HEK293 (cell line): Measurements from ENCODE around the gene UBAC2.

Experiments
- CTCF ChIA-PET: fragments of 350-600 bp; formaldehyde crosslinking; extraction: SDS; loops from one replicate; lab custom pipeline; 2021; ENCODE audit warnings: antibody characterized with exemption; lab: Yijun Ruan, JAX
- POLR2A ChIA-PET: fragments of 300-600 bp; formaldehyde crosslinking; extraction: SDS; loops from one replicate; lab custom pipeline; 2020; ENCODE audit warnings: antibody characterized with exemption, inconsistent platforms; lab: Yijun Ruan, JAX
- H3K27ac ChIP-seq: fragments of 200-500 bp; sonication (Bioruptor generic); 2 replicates; pipeline ENCODE4 v1.5.1; 2014; ENCODE audit warnings: low read depth, low read length, control low read depth, inconsistent platforms; ENCODE audit errors: extremely low read depth
- H3K36me3 ChIP-seq, 2 experiments: fragments of 200-500 bp in 1 of 2; sonication (Bioruptor generic) in 1 of 2; 1 replicate in 1 of 2; 2 replicates in 1 of 2; pipeline ENCODE4 v1.5.1; 2014 to 2017; ENCODE audit warnings: inconsistent platforms in 2 of 2, low read length in 2 of 2; ENCODE audit not compliant: control insufficient read depth in 2 of 2, insufficient read depth in 1 of 2
- H3K4me1 ChIP-seq: fragments of 200-500 bp; sonication (Bioruptor generic); 2 replicates; pipeline ENCODE4 v1.5.1; 2014; ENCODE audit warnings: mild to moderate bottlenecking, low read length, inconsistent platforms; ENCODE audit not compliant: control insufficient read depth, insufficient read depth
- H3K4me3 ChIP-seq: 2 replicates; pipeline ENCODE4 v1.5.1; 2011; ENCODE audit warnings: low read depth, mild to moderate bottlenecking, control low read depth, low read length, moderate library complexity
- H3K9me3 ChIP-seq: fragments of 200-500 bp; sonication (Bioruptor generic); 2 replicates; pipeline ENCODE4 v1.5.1; 2014; ENCODE audit warnings: low read depth, low read length, inconsistent platforms; ENCODE audit not compliant: control insufficient read depth, insufficient read depth
- FEZF1 ChIP-seq: fragments of 450-650 bp; formaldehyde crosslinking; IDR thresholded peaks from 2 replicates; pipeline ENCODE4 v1.5.1; 2016; ENCODE audit warnings: missing biosample characterization, missing genetic modification characterization
- ZNF138 ChIP-seq: fragments of 450-650 bp; formaldehyde crosslinking; IDR thresholded peaks from 2 replicates; pipeline ENCODE4 v1.5.1; 2016; ENCODE audit warnings: missing biosample characterization, missing genetic modification characterization, borderline replicate concordance
- ZNF184 ChIP-seq: fragments of 450-650 bp; IDR thresholded peaks from 2 replicates; pipeline ENCODE4 v1.5.1; 2018; ENCODE audit warnings: missing biosample characterization, mild to moderate bottlenecking, missing genetic modification characterization
- ZNF366 ChIP-seq: fragments of 450-650 bp; formaldehyde crosslinking; conservative IDR thresholded peaks from 2 replicates; pipeline ENCODE4 v1.5.1; 2016; ENCODE audit warnings: missing biosample characterization, missing genetic modification characterization
- ZNF426 ChIP-seq: fragments of 450-650 bp; formaldehyde crosslinking; IDR thresholded peaks from 2 replicates; pipeline ENCODE4 v1.5.1; 2017; ENCODE audit warnings: missing biosample characterization, missing genetic modification characterization, mild to moderate bottlenecking, inconsistent platforms, moderate library complexity
- TF ChIP-seq, protein P1 (sequence below): fragments of 450-650 bp; formaldehyde crosslinking; IDR thresholded peaks from 2 replicates; pipeline ENCODE4; 2016; ENCODE audit warnings: missing biosample characterization, missing genetic modification characterization
- TF ChIP-seq, protein P2 (sequence below): fragments of 450-650 bp; formaldehyde crosslinking; IDR thresholded peaks from 2 replicates; pipeline ENCODE4 v1.5.1; 2017; ENCODE audit warnings: missing biosample characterization, missing genetic modification characterization
- TF ChIP-seq, protein P3 (sequence below): fragments of 450-650 bp; formaldehyde crosslinking; conservative IDR thresholded peaks from 2 replicates; pipeline ENCODE4 v1.5.1; 2016; ENCODE audit warnings: low read depth, missing biosample characterization, missing genetic modification characterization
- TF ChIP-seq, protein P4 (sequence below): fragments of 450-650 bp; formaldehyde crosslinking; IDR thresholded peaks from 2 replicates; pipeline ENCODE4 v1.5.1; 2017; ENCODE audit warnings: missing biosample characterization, missing genetic modification characterization

The UBAC2 gene

DNA sequence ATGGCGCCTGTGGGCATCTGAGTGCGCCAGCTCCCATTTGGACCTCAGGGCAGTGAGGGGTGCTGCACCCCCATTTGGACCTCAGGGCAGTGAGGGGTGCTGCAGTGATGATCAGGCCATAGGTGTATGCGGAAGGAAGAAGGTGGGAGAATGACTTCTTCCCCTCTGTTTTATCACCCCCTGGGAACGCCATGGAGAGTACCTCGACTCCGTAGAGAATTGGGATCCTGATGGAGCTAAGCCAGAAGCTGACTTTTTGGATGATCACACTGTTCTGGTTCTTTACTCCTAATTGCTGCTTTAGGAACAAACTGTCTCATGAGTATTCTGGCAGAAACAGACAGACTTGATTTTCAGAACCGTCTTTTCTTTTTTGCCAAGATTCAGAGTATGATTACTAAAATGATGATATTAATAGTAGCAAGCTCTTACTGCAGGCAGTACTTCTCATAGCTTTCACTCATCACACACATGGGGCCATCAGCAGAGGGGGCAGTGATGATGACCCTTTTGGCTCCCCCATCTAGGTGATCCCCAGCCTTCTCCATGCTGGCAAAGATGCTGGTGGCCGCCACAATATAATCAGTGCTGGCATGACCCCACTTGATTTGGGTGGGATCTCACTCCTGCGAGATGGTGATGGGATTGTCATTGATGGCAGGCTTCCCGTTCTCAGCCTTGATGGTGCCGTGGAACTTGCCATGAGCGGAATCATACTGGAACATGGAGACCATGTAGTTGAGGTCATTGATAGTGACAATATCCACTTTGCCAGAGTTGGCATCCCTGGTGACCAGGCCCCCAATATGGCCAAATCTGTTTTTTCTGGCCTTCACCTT, 10.3 kb upstream of the UBAC2 start:
- Histone ChIP-seq H3K4me3 (no peak overlapping the region), H3K27ac (no peak overlapping the region)
- CTCF ChIA-PET, result interaction anchor here (0.9 to 1.2 kb wide), 2 partner anchors 14 to 76 kb away, joined by 4 read pairs; no protein-coding TSS in a partner anchor
- TF ChIP-seq ZNF138 (tag by site-specific recombination) (no peak), ZNF426 (tag by site-specific recombination) (no peak)
- TF ChIP-seq, all 188 proteins: peak for 0
- Histone ChIP-seq H3K9me3 (no peaks in the 10 kb centered on the region), H3K4me1 (peaks cover 14% of the 10 kb centered on the region), H3K36me3 (no peaks in the 10 kb centered on the region)
- POLR2A ChIA-PET, result interaction anchor here (1.4 kb wide), 1 partner anchor 65 kb away, joined by 3 read pairs; no protein-coding TSS in a partner anchor

DNA sequence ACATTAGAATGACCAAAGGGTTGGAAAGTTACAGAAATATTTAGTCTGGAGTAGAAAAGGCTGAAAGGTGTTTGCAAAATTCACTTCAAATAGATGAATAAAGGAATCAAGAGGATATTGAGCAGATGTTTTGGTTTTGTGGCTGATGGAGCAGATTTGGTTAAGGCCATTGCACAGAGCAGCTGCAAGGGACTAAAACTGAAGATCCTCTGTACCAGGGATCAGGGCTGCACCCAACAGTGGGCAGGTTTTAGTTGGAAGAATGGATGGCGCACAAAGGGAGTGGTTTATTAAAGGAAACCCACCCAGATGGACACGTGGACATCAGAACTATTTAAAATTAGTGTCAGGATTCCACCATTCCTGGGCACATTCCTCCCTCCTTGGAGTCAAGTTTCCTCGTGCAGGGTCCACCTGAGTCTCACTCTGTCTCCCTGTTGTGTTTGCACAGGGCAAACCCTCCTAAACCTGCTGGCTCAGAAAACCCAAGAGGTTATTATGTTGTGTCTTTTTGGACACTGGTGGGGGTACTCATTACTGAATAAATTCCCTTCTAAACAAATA, 9.2 kb upstream of the UBAC2 start:
- no peak overlapping the region for H3K4me3 ChIP-seq
- TF ChIP-seq, protein P1, sequence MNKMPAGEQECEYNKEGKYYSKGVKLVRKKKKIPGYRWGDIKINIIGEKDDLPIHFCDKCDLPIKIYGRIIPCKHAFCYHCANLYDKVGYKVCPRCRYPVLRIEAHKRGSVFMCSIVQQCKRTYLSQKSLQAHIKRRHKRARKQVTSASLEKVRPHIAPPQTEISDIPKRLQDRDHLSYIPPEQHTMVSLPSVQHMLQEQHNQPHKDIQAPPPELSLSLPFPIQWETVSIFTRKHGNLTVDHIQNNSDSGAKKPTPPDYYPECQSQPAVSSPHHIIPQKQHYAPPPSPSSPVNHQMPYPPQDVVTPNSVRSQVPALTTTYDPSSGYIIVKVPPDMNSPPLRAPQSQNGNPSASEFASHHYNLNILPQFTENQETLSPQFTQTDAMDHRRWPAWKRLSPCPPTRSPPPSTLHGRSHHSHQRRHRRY (tag by site-specific recombination), result no peak
- TF ChIP-seq FEZF1, result peak; percentile 24; the same call in 1 of the 2 replicates
- TF ChIP-seq ZNF184 (tag by site-specific recombination), result no peak
- TF ChIP-seq, protein P2, sequence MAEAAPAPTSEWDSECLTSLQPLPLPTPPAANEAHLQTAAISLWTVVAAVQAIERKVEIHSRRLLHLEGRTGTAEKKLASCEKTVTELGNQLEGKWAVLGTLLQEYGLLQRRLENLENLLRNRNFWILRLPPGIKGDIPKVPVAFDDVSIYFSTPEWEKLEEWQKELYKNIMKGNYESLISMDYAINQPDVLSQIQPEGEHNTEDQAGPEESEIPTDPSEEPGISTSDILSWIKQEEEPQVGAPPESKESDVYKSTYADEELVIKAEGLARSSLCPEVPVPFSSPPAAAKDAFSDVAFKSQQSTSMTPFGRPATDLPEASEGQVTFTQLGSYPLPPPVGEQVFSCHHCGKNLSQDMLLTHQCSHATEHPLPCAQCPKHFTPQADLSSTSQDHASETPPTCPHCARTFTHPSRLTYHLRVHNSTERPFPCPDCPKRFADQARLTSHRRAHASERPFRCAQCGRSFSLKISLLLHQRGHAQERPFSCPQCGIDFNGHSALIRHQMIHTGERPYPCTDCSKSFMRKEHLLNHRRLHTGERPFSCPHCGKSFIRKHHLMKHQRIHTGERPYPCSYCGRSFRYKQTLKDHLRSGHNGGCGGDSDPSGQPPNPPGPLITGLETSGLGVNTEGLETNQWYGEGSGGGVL, result peak; percentile 66; the same call in 1 of the 2 replicates
- TF ChIP-seq, protein P3, sequence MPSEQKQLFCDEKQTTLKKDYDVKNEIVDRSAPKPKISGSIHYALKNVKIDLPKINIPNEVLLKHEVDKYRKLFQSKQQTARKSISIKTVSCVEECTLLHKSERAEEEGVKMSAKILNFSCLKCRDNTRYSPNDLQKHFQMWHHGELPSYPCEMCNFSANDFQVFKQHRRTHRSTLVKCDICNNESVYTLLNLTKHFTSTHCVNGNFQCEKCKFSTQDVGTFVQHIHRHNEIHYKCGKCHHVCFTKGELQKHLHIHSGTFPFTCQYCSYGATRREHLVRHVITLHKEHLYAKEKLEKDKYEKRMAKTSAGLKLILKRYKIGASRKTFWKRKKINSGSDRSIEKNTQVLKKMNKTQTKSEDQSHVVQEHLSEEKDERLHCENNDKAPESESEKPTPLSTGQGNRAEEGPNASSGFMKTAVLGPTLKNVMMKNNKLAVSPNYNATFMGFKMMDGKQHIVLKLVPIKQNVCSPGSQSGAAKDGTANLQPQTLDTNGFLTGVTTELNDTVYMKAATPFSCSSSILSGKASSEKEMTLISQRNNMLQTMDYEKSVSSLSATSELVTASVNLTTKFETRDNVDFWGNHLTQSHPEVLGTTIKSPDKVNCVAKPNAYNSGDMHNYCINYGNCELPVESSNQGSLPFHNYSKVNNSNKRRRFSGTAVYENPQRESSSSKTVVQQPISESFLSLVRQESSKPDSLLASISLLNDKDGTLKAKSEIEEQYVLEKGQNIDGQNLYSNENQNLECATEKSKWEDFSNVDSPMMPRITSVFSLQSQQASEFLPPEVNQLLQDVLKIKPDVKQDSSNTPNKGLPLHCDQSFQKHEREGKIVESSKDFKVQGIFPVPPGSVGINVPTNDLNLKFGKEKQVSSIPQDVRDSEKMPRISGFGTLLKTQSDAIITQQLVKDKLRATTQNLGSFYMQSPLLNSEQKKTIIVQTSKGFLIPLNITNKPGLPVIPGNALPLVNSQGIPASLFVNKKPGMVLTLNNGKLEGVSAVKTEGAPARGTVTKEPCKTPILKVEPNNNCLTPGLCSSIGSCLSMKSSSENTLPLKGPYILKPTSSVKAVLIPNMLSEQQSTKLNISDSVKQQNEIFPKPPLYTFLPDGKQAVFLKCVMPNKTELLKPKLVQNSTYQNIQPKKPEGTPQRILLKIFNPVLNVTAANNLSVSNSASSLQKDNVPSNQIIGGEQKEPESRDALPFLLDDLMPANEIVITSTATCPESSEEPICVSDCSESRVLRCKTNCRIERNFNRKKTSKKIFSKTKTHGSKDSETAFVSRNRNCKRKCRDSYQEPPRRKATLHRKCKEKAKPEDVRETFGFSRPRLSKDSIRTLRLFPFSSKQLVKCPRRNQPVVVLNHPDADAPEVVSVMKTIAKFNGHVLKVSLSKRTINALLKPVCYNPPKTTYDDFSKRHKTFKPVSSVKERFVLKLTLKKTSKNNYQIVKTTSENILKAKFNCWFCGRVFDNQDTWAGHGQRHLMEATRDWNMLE (tag by site-specific recombination), result no peak
- TF ChIP-seq ZNF366 (tag by site-specific recombination), result 0 out of 2 replicates have a peak, but pooled peaks have one; percentile 75
- TF ChIP-seq, protein P4, sequence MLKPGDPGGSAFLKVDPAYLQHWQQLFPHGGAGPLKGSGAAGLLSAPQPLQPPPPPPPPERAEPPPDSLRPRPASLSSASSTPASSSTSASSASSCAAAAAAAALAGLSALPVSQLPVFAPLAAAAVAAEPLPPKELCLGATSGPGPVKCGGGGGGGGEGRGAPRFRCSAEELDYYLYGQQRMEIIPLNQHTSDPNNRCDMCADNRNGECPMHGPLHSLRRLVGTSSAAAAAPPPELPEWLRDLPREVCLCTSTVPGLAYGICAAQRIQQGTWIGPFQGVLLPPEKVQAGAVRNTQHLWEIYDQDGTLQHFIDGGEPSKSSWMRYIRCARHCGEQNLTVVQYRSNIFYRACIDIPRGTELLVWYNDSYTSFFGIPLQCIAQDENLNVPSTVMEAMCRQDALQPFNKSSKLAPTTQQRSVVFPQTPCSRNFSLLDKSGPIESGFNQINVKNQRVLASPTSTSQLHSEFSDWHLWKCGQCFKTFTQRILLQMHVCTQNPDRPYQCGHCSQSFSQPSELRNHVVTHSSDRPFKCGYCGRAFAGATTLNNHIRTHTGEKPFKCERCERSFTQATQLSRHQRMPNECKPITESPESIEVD (tag by site-specific recombination), result peak; percentile 73; the same call in 1 of the 2 replicates
- TF ChIP-seq, all 188 proteins: peak for 4
- Histone ChIP-seq H3K36me3 (no peaks in the 10 kb centered on the region), H3K27ac (0 out of 2 replicates have a peak overlapping the region, but pooled peaks have one; percentile 37), H3K4me1 (peaks cover 14% of the 10 kb centered on the region), H3K9me3 (no peaks in the 10 kb centered on the region)
- ChIA-PET CTCF (no interaction called here), POLR2A (interaction anchor here (1.4 to 1.7 kb wide), 2 partner anchors 9 to 64 kb away, joined by 3 to 10 read pairs; partner anchors contain the start of gene UBAC2)
